Transverse colon (tissue), 4 donors: Measurements from ENCODE around the gene KRT33A.

Experiments used
- EP300 ChIP-seq: sonication (generic); formaldehyde crosslinking; IDR thresholded peaks from one replicate; pipeline ENCODE4 v1.6.1; 2017; ENCODE audit warnings: antibody characterized with exemption, low read depth
- POLR2A ChIP-seq: fragments of 450-650 bp; IDR thresholded peaks from one replicate; pipeline ENCODE4 v1.6.1; 2016; ENCODE audit warnings: antibody characterized with exemption, mild to moderate bottlenecking, moderate library complexity
- POLR2AphosphoS5 ChIP-seq, 3 donors: sonication (generic); formaldehyde crosslinking; IDR thresholded peaks; one replicate each; pipeline ENCODE4 v1.6.1; 2016; ENCODE audit warnings: antibody characterized with exemption in 3 of 3
- TF ChIP-seq, protein P1 (sequence below), 5 experiments: fragments of 200-600 bp in 3 of 5; fragments of 450-650 bp in 2 of 5; sonication (generic) in 3 of 5; IDR thresholded peaks; 1 replicate in 2 of 5; 2 replicates in 3 of 5; pipeline ENCODE4 v1.5.1; 2016 to 2017; ENCODE audit warnings: antibody characterized with exemption in 5 of 5, inconsistent platforms in 3 of 5, mild to moderate bottlenecking in 2 of 5, moderate library complexity in 1 of 5

DNA sequence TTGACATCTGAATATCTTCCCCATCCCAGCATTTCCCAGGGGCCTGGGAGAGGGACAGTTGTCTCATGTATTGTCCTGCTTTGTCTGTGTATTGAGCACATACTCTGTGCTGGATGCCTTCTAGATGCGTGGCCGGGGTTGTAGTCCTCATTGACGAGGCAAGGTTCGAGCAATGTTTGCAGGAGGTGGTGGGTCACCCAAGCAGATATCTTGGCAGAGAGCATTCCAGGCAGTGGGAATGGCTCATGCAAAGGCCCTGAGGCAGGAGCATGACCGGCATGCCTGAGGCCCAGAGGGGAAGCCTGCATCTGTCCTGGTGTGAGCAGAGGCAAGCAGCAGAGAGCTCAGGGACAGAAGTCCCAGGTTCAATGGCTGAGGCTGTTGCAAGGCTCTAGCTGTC, 17.5 kb downstream of the KRT33A start:
- TF ChIP-seq, protein P1, sequence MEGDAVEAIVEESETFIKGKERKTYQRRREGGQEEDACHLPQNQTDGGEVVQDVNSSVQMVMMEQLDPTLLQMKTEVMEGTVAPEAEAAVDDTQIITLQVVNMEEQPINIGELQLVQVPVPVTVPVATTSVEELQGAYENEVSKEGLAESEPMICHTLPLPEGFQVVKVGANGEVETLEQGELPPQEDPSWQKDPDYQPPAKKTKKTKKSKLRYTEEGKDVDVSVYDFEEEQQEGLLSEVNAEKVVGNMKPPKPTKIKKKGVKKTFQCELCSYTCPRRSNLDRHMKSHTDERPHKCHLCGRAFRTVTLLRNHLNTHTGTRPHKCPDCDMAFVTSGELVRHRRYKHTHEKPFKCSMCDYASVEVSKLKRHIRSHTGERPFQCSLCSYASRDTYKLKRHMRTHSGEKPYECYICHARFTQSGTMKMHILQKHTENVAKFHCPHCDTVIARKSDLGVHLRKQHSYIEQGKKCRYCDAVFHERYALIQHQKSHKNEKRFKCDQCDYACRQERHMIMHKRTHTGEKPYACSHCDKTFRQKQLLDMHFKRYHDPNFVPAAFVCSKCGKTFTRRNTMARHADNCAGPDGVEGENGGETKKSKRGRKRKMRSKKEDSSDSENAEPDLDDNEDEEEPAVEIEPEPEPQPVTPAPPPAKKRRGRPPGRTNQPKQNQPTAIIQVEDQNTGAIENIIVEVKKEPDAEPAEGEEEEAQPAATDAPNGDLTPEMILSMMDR (IDR thresholded peaks at IDR 0.05): no peak
- TF ChIP-seq POLR2A (no peak), POLR2AphosphoS5 (IDR thresholded peaks at IDR 0.05) (no peak), EP300 (no peak)
